ENCODE measurements around the gene SLC25A45. TPM values are rescaled to one million over a fixed set of nuclear protein-coding genes. Genes with fewer than 3 reads are reported as not detected.

Gene SLC25A45
- total RNA-seq, 1 donor from 2014 or later = 1.9 TPM

DNA sequence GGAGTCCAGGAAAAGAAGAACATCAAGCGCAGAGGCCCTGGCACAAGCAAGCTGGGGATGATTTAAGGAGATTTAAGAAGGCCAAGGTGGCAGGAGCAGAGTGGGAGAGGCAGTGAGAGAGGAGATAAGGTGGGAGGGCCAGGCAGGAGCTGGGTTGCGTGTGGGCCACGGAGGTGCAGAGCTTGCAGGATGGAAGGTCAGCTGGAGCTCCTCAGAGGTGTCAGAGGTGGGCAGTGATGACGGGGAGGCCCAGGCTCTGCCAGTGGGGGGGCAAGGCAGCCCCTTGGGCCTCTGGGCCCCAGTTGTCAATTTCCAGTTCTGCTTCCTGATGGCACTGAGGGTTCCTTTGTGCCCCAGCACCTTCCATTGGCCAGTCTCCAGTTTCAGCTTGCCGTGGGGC lies 10.5 kb upstream of the SLC25A45 start:
- Mint-ChIP-seq H3K27me3 (ENCODE audit: low read depth, unreplicated experiment) (no peaks in the 10 kb centered on the region), H3K36me3 (ENCODE audit: low read depth, unreplicated experiment) (peaks cover 33% of the 10 kb centered on the region), H3K27ac (ENCODE audit: unreplicated experiment) (no peak overlapping the region), H3K9me3 (ENCODE audit: unreplicated experiment) (no peaks in the 10 kb centered on the region), H3K4me3 (ENCODE audit: unreplicated experiment) (peak overlapping the region; percentile 41), H3K4me1 (ENCODE audit: low read depth, unreplicated experiment) (peaks cover 35% of the 10 kb centered on the region)
- no peak for FAIRE-seq
- no peak for DNase-seq (ENCODE audit: low read depth)
- H2AFZ ChIP-seq (ENCODE audit: low read depth, low read length) = no peak overlapping the region
- H3K27ac ChIP-seq (ENCODE audit: low read depth, low read length) = no peak overlapping the region
- no peak overlapping the region for H3K9ac ChIP-seq (ENCODE audit: low read length)
- peaks cover 6% of the 10 kb centered on the region for H3K36me3 ChIP-seq (ENCODE audit: insufficient read depth, low read length)
- no peaks in the 10 kb centered on the region for H3K9me3 ChIP-seq (ENCODE audit: insufficient read depth, low read depth, low read length)
- peaks cover 69% of the 10 kb centered on the region for H3K79me2 ChIP-seq (ENCODE audit: insufficient read depth, low read length)
- H4K20me1 ChIP-seq (ENCODE audit: insufficient read depth, low read length) = peaks cover 51% of the 10 kb centered on the region
- no peak overlapping the region for H3K4me3 ChIP-seq (ENCODE audit: insufficient read depth, low read depth, low read length)
- H3K4me1 ChIP-seq (ENCODE audit: insufficient read depth, low read length) = peaks cover 32% of the 10 kb centered on the region
- H3K4me2 ChIP-seq (ENCODE audit: low read length) = no peak overlapping the region
- H3K27me3 ChIP-seq (ENCODE audit: insufficient read depth, low read length) = no peaks in the 10 kb centered on the region
- TF ChIP-seq EZH2 (IDR thresholded peaks at IDR 0.05; ENCODE audit: insufficient read depth, low read length) = no peak
- TF ChIP-seq, protein P1, sequence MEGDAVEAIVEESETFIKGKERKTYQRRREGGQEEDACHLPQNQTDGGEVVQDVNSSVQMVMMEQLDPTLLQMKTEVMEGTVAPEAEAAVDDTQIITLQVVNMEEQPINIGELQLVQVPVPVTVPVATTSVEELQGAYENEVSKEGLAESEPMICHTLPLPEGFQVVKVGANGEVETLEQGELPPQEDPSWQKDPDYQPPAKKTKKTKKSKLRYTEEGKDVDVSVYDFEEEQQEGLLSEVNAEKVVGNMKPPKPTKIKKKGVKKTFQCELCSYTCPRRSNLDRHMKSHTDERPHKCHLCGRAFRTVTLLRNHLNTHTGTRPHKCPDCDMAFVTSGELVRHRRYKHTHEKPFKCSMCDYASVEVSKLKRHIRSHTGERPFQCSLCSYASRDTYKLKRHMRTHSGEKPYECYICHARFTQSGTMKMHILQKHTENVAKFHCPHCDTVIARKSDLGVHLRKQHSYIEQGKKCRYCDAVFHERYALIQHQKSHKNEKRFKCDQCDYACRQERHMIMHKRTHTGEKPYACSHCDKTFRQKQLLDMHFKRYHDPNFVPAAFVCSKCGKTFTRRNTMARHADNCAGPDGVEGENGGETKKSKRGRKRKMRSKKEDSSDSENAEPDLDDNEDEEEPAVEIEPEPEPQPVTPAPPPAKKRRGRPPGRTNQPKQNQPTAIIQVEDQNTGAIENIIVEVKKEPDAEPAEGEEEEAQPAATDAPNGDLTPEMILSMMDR (IDR thresholded peaks at IDR 0.05; ENCODE audit: insufficient read depth, low read depth, low read length) = no peak

DNA sequence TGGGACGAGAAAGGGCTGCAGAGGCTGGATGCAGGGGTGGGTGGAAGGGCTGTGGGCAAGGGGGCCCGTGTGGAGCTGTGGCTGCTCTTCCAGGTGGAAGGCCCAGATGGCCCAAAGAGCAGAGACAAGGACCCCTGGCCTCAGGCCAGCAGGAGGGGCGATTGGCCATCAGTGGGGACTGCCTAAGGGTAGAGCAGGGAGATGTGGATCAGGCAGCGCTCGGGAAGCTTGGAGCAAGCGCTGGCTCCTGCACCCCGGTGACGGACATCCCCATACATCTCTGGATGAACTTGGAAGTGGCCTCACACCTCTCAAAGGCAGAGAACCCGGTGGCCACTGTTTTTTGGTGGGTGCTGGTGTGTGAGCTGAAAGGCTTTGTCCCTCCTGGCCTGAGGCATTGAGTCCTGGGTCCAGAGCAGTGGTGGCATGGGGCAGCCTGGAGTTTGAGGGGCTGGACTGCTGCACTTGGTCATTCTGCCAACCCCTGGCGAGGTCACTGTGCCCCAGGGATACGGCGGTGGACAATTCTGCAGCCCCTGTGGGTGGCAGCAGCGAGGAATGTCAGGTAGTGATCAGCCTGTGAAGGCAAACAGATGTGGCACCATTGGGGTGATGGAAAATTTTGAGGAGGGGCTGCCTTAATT lies 9.9 kb upstream of the SLC25A45 start:
- peaks cover 6% of the 10 kb centered on the region for H3K36me3 ChIP-seq (ENCODE audit: insufficient read depth, low read length)
- H2AFZ ChIP-seq (ENCODE audit: low read depth, low read length) = no peak overlapping the region
- Mint-ChIP-seq H3K36me3 (ENCODE audit: low read depth, unreplicated experiment) (peaks cover 30% of the 10 kb centered on the region), H3K9me3 (ENCODE audit: unreplicated experiment) (no peaks in the 10 kb centered on the region), H3K4me1 (ENCODE audit: low read depth, unreplicated experiment) (peaks cover 35% of the 10 kb centered on the region), H3K4me3 (ENCODE audit: unreplicated experiment) (peak overlapping the region; percentile 41), H3K27ac (ENCODE audit: unreplicated experiment) (no peak overlapping the region), H3K27me3 (ENCODE audit: low read depth, unreplicated experiment) (no peaks in the 10 kb centered on the region)
- TF ChIP-seq EZH2 (IDR thresholded peaks at IDR 0.05; ENCODE audit: insufficient read depth, low read length) = no peak
- TF ChIP-seq, protein P1 (IDR thresholded peaks at IDR 0.05; ENCODE audit: insufficient read depth, low read depth, low read length) = no peak
- peaks cover 52% of the 10 kb centered on the region for H4K20me1 ChIP-seq (ENCODE audit: insufficient read depth, low read length)
- DNase-seq (ENCODE audit: low read depth) (no peak), FAIRE-seq (no peak)
- H3K4me3 ChIP-seq (ENCODE audit: insufficient read depth, low read depth, low read length) = no peak overlapping the region
- no peaks in the 10 kb centered on the region for H3K27me3 ChIP-seq (ENCODE audit: insufficient read depth, low read length)
- no peak overlapping the region for H3K9ac ChIP-seq (ENCODE audit: low read length)
- H3K79me2 ChIP-seq (ENCODE audit: insufficient read depth, low read length) = peaks cover 73% of the 10 kb centered on the region
- no peak overlapping the region for H3K4me2 ChIP-seq (ENCODE audit: low read length)
- peaks cover 33% of the 10 kb centered on the region for H3K4me1 ChIP-seq (ENCODE audit: insufficient read depth, low read length)
- H3K27ac ChIP-seq (ENCODE audit: low read depth, low read length) = no peak overlapping the region
- H3K9me3 ChIP-seq (ENCODE audit: insufficient read depth, low read depth, low read length) = no peaks in the 10 kb centered on the region

DNA sequence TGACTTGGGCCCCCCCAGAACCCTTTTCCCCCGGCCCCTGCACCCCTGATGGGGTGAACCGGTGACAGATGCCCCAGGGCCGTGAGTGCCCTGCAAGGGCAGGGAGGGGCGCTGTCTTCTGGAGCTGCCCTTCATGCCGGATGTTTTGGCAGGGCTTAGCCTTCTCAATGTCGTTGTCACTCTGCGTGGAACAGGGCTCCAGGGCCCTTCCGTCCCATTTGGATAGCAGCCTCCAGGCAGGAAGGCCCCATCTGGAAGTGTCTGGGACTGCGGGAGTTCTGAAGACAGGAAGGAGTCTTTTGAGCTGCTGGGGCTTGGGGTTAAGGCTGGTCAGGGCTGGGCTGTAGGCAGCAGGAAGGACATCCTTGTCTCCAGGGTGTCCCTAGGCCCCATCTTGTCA lies 8.6 kb upstream of the SLC25A45 start:
- H3K27ac Mint-ChIP-seq (ENCODE audit: unreplicated experiment) = peak overlapping the region; percentile 85
- peaks cover 49% of the 10 kb centered on the region for H4K20me1 ChIP-seq (ENCODE audit: insufficient read depth, low read length)
- H3K4me1 ChIP-seq (ENCODE audit: insufficient read depth, low read length) = peaks cover 41% of the 10 kb centered on the region
- peaks cover 73% of the 10 kb centered on the region for H3K79me2 ChIP-seq (ENCODE audit: insufficient read depth, low read length)
- peak overlapping the region; percentile 69 for H3K9ac ChIP-seq (ENCODE audit: low read length)
- no peaks in the 10 kb centered on the region for H3K27me3 ChIP-seq (ENCODE audit: insufficient read depth, low read length)
- peak overlapping the region; percentile 64 for H3K4me3 Mint-ChIP-seq (ENCODE audit: unreplicated experiment)
- no peaks in the 10 kb centered on the region for H3K9me3 ChIP-seq (ENCODE audit: insufficient read depth, low read depth, low read length)
- H3K27me3 Mint-ChIP-seq (ENCODE audit: low read depth, unreplicated experiment) = no peaks in the 10 kb centered on the region
- TF ChIP-seq, protein P1 (IDR thresholded peaks at IDR 0.05; ENCODE audit: insufficient read depth, low read depth, low read length) = no peak
- no peak for TF ChIP-seq EZH2 (IDR thresholded peaks at IDR 0.05; ENCODE audit: insufficient read depth, low read length)
- H3K4me1 Mint-ChIP-seq (ENCODE audit: low read depth, unreplicated experiment) = peaks cover 35% of the 10 kb centered on the region
- H2AFZ ChIP-seq (ENCODE audit: low read depth, low read length) = peak overlapping the region; percentile 52
- H3K36me3 Mint-ChIP-seq (ENCODE audit: low read depth, unreplicated experiment) = peaks cover 27% of the 10 kb centered on the region
- DNase-seq (ENCODE audit: low read depth) = peak; percentile 13
- no peaks in the 10 kb centered on the region for H3K9me3 Mint-ChIP-seq (ENCODE audit: unreplicated experiment)
- FAIRE-seq = no peak
- peaks cover 6% of the 10 kb centered on the region for H3K36me3 ChIP-seq (ENCODE audit: insufficient read depth, low read length)
- no peak overlapping the region for H3K4me3 ChIP-seq (ENCODE audit: insufficient read depth, low read depth, low read length)
- peak overlapping the region; percentile 91 for H3K4me2 ChIP-seq (ENCODE audit: low read length)
- peak overlapping the region; percentile 61 for H3K27ac ChIP-seq (ENCODE audit: low read depth, low read length)
